COLO829 (cell line): ENCODE measurements around the gene BABAM2.

Experiments
- DNase-seq: peaks from one replicate; pipeline ENCODE4 v3.0.0; 2012; ENCODE audit warnings: low spot score

Gene BABAM2

GRCh38 chr2:28129955-28130695 lies 239.6 kb downstream of the BABAM2 start:
- DNase-seq = no peak

GRCh38 chr2:28133778-28134177 lies 243.2 kb downstream of the BABAM2 start:
- no peak for DNase-seq

GRCh38 chr2:28134262-28134812 lies 243.8 kb downstream of the BABAM2 start:
- DNase-seq = no peak

- DNase-seq = no peak
Measured at GRCh38 chr2:28134857-28135256, 244.3 kb downstream of the BABAM2 start.

GRCh38 chr2:28135324-28135723 lies 244.8 kb downstream of the BABAM2 start:
- DNase-seq = no peak

GRCh38 chr2:28135799-28136198 lies 245.3 kb downstream of the BABAM2 start:
- DNase-seq = no peak

- DNase-seq = no peak
Measured at GRCh38 chr2:28136556-28136955, 246.0 kb downstream of the BABAM2 start.

GRCh38 chr2:28137221-28137620 lies 246.7 kb downstream of the BABAM2 start:
- DNase-seq = peak; percentile 20

GRCh38 chr2:28142386-28142785 lies 251.9 kb downstream of the BABAM2 start:
- DNase-seq = no peak

- DNase-seq = no peak
Measured at GRCh38 chr2:28148000-28148399, 257.5 kb downstream of the BABAM2 start.

GRCh38 chr2:28148566-28148965 lies 258.0 kb downstream of the BABAM2 start:
- no peak for DNase-seq

GRCh38 chr2:28150236-28150915 lies 259.8 kb downstream of the BABAM2 start:
- DNase-seq = no peak

- DNase-seq = no peak
Measured at GRCh38 chr2:28150994-28151393, 260.5 kb downstream of the BABAM2 start.

- DNase-seq = no peak
Measured at GRCh38 chr2:28152585-28153280, 262.2 kb downstream of the BABAM2 start.

- no peak for DNase-seq
Measured at GRCh38 chr2:28153851-28154250, 263.3 kb downstream of the BABAM2 start.

- no peak for DNase-seq
Measured at GRCh38 chr2:28155086-28155485, 264.6 kb downstream of the BABAM2 start.

- DNase-seq = no peak
Measured at GRCh38 chr2:28155627-28156026, 265.1 kb downstream of the BABAM2 start.

GRCh38 chr2:28158791-28159190 lies 268.3 kb downstream of the BABAM2 start:
- no peak for DNase-seq

- DNase-seq = peak; percentile 28
Measured at GRCh38 chr2:28160986-28161425, 270.5 kb downstream of the BABAM2 start.

GRCh38 chr2:28161466-28161865 lies 270.9 kb downstream of the BABAM2 start:
- no peak for DNase-seq

GRCh38 chr2:28162564-28162963 lies 272.0 kb downstream of the BABAM2 start:
- DNase-seq = no peak

- DNase-seq = no peak
Measured at GRCh38 chr2:28163028-28163427, 272.5 kb downstream of the BABAM2 start.
